COLO668 (cell line): ENCODE measurements around the gene SPAG17.

Source experiments
- DNase-seq: peaks from one replicate; lab custom pipeline; 2025; ENCODE audit not compliant: unreplicated experiment; lab: John Stamatoyannopoulos, UW

SPAG17 gene

GRCh38 chr1:118081387-118081786 is 103.6 kb downstream of the SPAG17 start:
- no peak for DNase-seq

GRCh38 chr1:118077331-118078045 is 107.5 kb downstream of the SPAG17 start:
- DNase-seq = peak; percentile 36

- no peak for DNase-seq
These were observed 109.9 kb downstream of the SPAG17 start for GRCh38 chr1:118075116-118075515.

- DNase-seq = no peak
These were observed 111.2 kb downstream of the SPAG17 start for GRCh38 chr1:118073648-118074435.

GRCh38 chr1:118049981-118050380 is 135.0 kb downstream of the SPAG17 start:
- DNase-seq = peak; percentile 22

- no peak for DNase-seq
These were observed 137.3 kb downstream of the SPAG17 start for GRCh38 chr1:118047650-118048224.

GRCh38 chr1:118047006-118047649 is 137.9 kb downstream of the SPAG17 start:
- no peak for DNase-seq

GRCh38 chr1:118043624-118044023 is 141.4 kb downstream of the SPAG17 start:
- no peak for DNase-seq

GRCh38 chr1:118042501-118042900 is 142.5 kb downstream of the SPAG17 start:
- DNase-seq = no peak

GRCh38 chr1:118039170-118039569 is 145.9 kb downstream of the SPAG17 start:
- DNase-seq = no peak

GRCh38 chr1:118032883-118033282 is 152.1 kb downstream of the SPAG17 start:
- no peak for DNase-seq

GRCh38 chr1:118028267-118028666 is 156.8 kb downstream of the SPAG17 start:
- DNase-seq = no peak

GRCh38 chr1:118023199-118023598 is 161.8 kb downstream of the SPAG17 start:
- DNase-seq = no peak

GRCh38 chr1:118021668-118022067 is 163.4 kb downstream of the SPAG17 start:
- no peak for DNase-seq

GRCh38 chr1:118018060-118018459 is 167.0 kb downstream of the SPAG17 start:
- no peak for DNase-seq

GRCh38 chr1:118013938-118014337 is 171.1 kb downstream of the SPAG17 start:
- DNase-seq = no peak

GRCh38 chr1:118013336-118013735 is 171.7 kb downstream of the SPAG17 start:
- no peak for DNase-seq

- no peak for DNase-seq
These were observed 172.4 kb downstream of the SPAG17 start for GRCh38 chr1:118012515-118013124.

GRCh38 chr1:118008011-118008410 is 177.0 kb downstream of the SPAG17 start:
- DNase-seq = no peak

- DNase-seq = no peak
These were observed 177.6 kb downstream of the SPAG17 start for GRCh38 chr1:118007391-118007790.

- DNase-seq = no peak
These were observed 180.7 kb downstream of the SPAG17 start for GRCh38 chr1:118004312-118004711.
